ENCODE measurements around the gene FBXL16. TPM values are rescaled to one million over a fixed set of nuclear protein-coding genes. Genes with fewer than 3 reads are reported as not detected.
A peak's percentile ranks its signal among the peaks of the same experiment; 100 is the strongest.

The FBXL16 gene
- polyA plus RNA-seq, 6 donors from 2014 or later, result 0.23 to 7.9 (median 0.56) TPM; not detected in 1

- H3K27me3 Mint-ChIP-seq, result no peaks in the 10 kb centered on the region
- no peaks in the 10 kb centered on the region for H3K9me3 Mint-ChIP-seq
- H3K4me3 Mint-ChIP-seq, result peak overlapping the region in 4 of 8 donors; percentile 5 to 73 (median 42)
- no peak for DNase-seq
- H3K36me3 Mint-ChIP-seq, result no peaks in the 10 kb centered on the region
- H3K4me1 Mint-ChIP-seq, result peaks cover 0 to 9% (median 0%) of the 10 kb centered on the region in 3 donors
- ATAC-seq (ENCODE audit: low read depth in 2 of 2), result no peak
- H3K27ac Mint-ChIP-seq, result no peak overlapping the region
Measured at GRCh38 chr16:651844-652243, 53.8 kb downstream of the FBXL16 start.

- Mint-ChIP-seq H3K4me3 (peak overlapping the region; percentile 60 to 86 (median 75)), H3K9me3 (no peaks in the 10 kb centered on the region), H3K36me3 (no peaks in the 10 kb centered on the region), H3K4me1 (peaks cover 0 to 12% (median 2%) of the 10 kb centered on the region in 3 donors), H3K27ac (peak overlapping the region in 2 of 6 donors; percentile 76 to 81), H3K27me3 (no peaks in the 10 kb centered on the region)
- ATAC-seq (ENCODE audit: low read depth in 2 of 2) (no peak), DNase-seq (no peak)
Measured at GRCh38 chr16:649631-650030, 56.0 kb downstream of the FBXL16 start.

- no peaks in the 10 kb centered on the region for H3K36me3 Mint-ChIP-seq
- H3K4me1 Mint-ChIP-seq, result peaks cover 0 to 14% (median 8%) of the 10 kb centered on the region in 3 donors
- no peaks in the 10 kb centered on the region for H3K27me3 Mint-ChIP-seq
- peak within 1 kb of the TSS; percentile 49 to 95 (median 84) for H3K27ac Mint-ChIP-seq
- peak; percentile 97 to 99 for ATAC-seq (ENCODE audit: low read depth in 2 of 2)
- no peaks in the 10 kb centered on the region for H3K9me3 Mint-ChIP-seq
- peak within 1 kb of the TSS; percentile 76 to 91 (median 84) for H3K4me3 Mint-ChIP-seq
- peak; percentile 92 for DNase-seq
Measured at GRCh38 chr16:648781-649589, 56.6 kb downstream of the FBXL16 start, which contains the start of gene WDR90. Gene WDR90 (plus strand): TSS chr16:649365. CDS start chr16:649417, 52 bp downstream.

GRCh38 chr16:648071-648780 is 57.4 kb downstream of the FBXL16 start:
- Mint-ChIP-seq H3K27ac (peak overlapping the region; percentile 44 to 95 (median 82)), H3K4me3 (peak overlapping the region; percentile 76 to 91 (median 84)), H3K27me3 (no peaks in the 10 kb centered on the region), H3K4me1 (peaks cover 0 to 18% (median 13%) of the 10 kb centered on the region in 3 donors), H3K36me3 (no peaks in the 10 kb centered on the region), H3K9me3 (no peaks in the 10 kb centered on the region)
- DNase-seq, result no peak
- peak; percentile 6 to 13 for ATAC-seq (ENCODE audit: low read depth in 2 of 2)

GRCh38 chr16:647173-647902 is 58.3 kb downstream of the FBXL16 start:
- Mint-ChIP-seq H3K27ac (peak overlapping the region in 2 of 6 donors; percentile 36 to 86), H3K36me3 (no peaks in the 10 kb centered on the region), H3K4me3 (peak overlapping the region in 4 of 8 donors; percentile 23 to 91 (median 50)), H3K9me3 (no peaks in the 10 kb centered on the region), H3K4me1 (peaks cover 0 to 21% (median 13%) of the 10 kb centered on the region in 3 donors), H3K27me3 (no peaks in the 10 kb centered on the region)
- no peak for DNase-seq
- no peak for ATAC-seq (ENCODE audit: low read depth in 2 of 2)

GRCh38 chr16:646679-647172 is 58.9 kb downstream of the FBXL16 start:
- peak overlapping the region in 1 of 6 donors; percentile 53 for H3K27ac Mint-ChIP-seq
- no peak for DNase-seq
- peak overlapping the region in 4 of 8 donors; percentile 21 to 56 (median 33) for H3K4me3 Mint-ChIP-seq
- ATAC-seq (ENCODE audit: low read depth in 2 of 2), result no peak
- H3K27me3 Mint-ChIP-seq, result no peaks in the 10 kb centered on the region
- H3K9me3 Mint-ChIP-seq, result no peaks in the 10 kb centered on the region
- H3K36me3 Mint-ChIP-seq, result no peaks in the 10 kb centered on the region
- H3K4me1 Mint-ChIP-seq, result peaks cover 0 to 21% (median 13%) of the 10 kb centered on the region in 3 donors

- Mint-ChIP-seq H3K27ac (no peak overlapping the region), H3K4me3 (peak overlapping the region in 1 of 8 donors; percentile 43), H3K36me3 (no peaks in the 10 kb centered on the region), H3K27me3 (no peaks in the 10 kb centered on the region), H3K9me3 (no peaks in the 10 kb centered on the region), H3K4me1 (peaks cover 0 to 21% (median 13%) of the 10 kb centered on the region in 3 donors)
- DNase-seq (no peak), ATAC-seq (ENCODE audit: low read depth in 2 of 2) (no peak)
Measured at GRCh38 chr16:645852-646678, 59.5 kb downstream of the FBXL16 start.

GRCh38 chr16:644556-644955 is 61.0 kb downstream of the FBXL16 start:
- H3K36me3 Mint-ChIP-seq, result no peaks in the 10 kb centered on the region
- H3K27me3 Mint-ChIP-seq, result no peaks in the 10 kb centered on the region
- peak overlapping the region in 1 of 6 donors; percentile 65 for H3K27ac Mint-ChIP-seq
- peaks cover 6 to 28% (median 13%) of the 10 kb centered on the region in 3 donors for H3K4me1 Mint-ChIP-seq
- no peak for ATAC-seq (ENCODE audit: low read depth in 2 of 2)
- DNase-seq, result no peak
- H3K9me3 Mint-ChIP-seq, result no peaks in the 10 kb centered on the region
- peak overlapping the region in 5 of 8 donors; percentile 38 to 86 (median 71) for H3K4me3 Mint-ChIP-seq

- ATAC-seq (ENCODE audit: low read depth in 2 of 2), result no peak
- no peak for DNase-seq
- no peaks in the 10 kb centered on the region for H3K9me3 Mint-ChIP-seq
- peaks cover 13 to 29% (median 19%) of the 10 kb centered on the region in 3 donors for H3K4me1 Mint-ChIP-seq
- H3K4me3 Mint-ChIP-seq, result peak overlapping the region; percentile 63 to 85 (median 75)
- no peaks in the 10 kb centered on the region for H3K36me3 Mint-ChIP-seq
- H3K27ac Mint-ChIP-seq, result no peak overlapping the region
- no peaks in the 10 kb centered on the region for H3K27me3 Mint-ChIP-seq
Measured at GRCh38 chr16:643050-643368, 62.6 kb downstream of the FBXL16 start.

Other genes starting within 250 kb of the FBXL16 start
- 10 to 100 TPM in 1 of 6 donors, 1 to 10 TPM in 5; 4.3 to 11.0 (median 5.0) TPM for gene CAPN15, start 178.1 kb downstream of the FBXL16 start, polyA plus RNA-seq (ENCODE audit: low read depth in 6 of 6)
- gene PRR35, start 145.4 kb downstream of the FBXL16 start, polyA plus RNA-seq (ENCODE audit: low read depth in 6 of 6), result not detected
- gene NHLRC4, start 138.8 kb downstream of the FBXL16 start, polyA plus RNA-seq (ENCODE audit: low read depth in 6 of 6), result 1 to 10 TPM in 4 of 6 donors, under 1 TPM in 2; 0.90 to 3.4 (median 1.9) TPM
- gene PIGQ, start 135.8 kb downstream of the FBXL16 start, polyA plus RNA-seq (ENCODE audit: low read depth in 6 of 6), result 10 to 100 TPM in 5 of 6 donors, 1 to 10 TPM in 1; 4.5 to 22.2 (median 12.7) TPM
- gene RAB40C, start 115.7 kb downstream of the FBXL16 start, polyA plus RNA-seq (ENCODE audit: low read depth in 6 of 6), result 10 to 100 TPM in 2 of 6 donors, 1 to 10 TPM in 4; 6.8 to 14.5 (median 9.4) TPM
- gene WFIKKN1, start 74.8 kb downstream of the FBXL16 start, polyA plus RNA-seq (ENCODE audit: low read depth in 6 of 6), result not detected
- 10 to 100 TPM; 66.3 to 87.6 (median 84.9) TPM for gene METTL26, start 69.5 kb downstream of the FBXL16 start, polyA plus RNA-seq (ENCODE audit: low read depth in 6 of 6)
- 10 to 100 TPM; 20.8 to 46.6 (median 22.7) TPM for gene MCRIP2, start 64.0 kb downstream of the FBXL16 start, polyA plus RNA-seq (ENCODE audit: low read depth in 6 of 6)
- gene WDR90, start 56.4 kb downstream of the FBXL16 start, polyA plus RNA-seq (ENCODE audit: low read depth in 6 of 6), result 1 to 10 TPM in 2 of 6 donors, under 1 TPM in 3, not detected in 1; 0.75 to 2.3 (median 0.90) TPM
- 10 to 100 TPM; 22.1 to 49.1 (median 35.0) TPM for gene RHOT2, start 37.7 kb downstream of the FBXL16 start, polyA plus RNA-seq (ENCODE audit: low read depth in 6 of 6)
- not detected for gene RHBDL1, start 30.1 kb downstream of the FBXL16 start, polyA plus RNA-seq (ENCODE audit: low read depth in 6 of 6)
- gene STUB1, start 25.4 kb downstream of the FBXL16 start, polyA plus RNA-seq (ENCODE audit: low read depth in 6 of 6), result 100 to 1,000 TPM; 121 to 180 (median 128) TPM
- 10 to 100 TPM; 38.1 to 62.6 (median 40.0) TPM for gene JMJD8, start 21.5 kb downstream of the FBXL16 start, polyA plus RNA-seq (ENCODE audit: low read depth in 6 of 6)
- gene WDR24, start 15.4 kb downstream of the FBXL16 start, polyA plus RNA-seq (ENCODE audit: low read depth in 6 of 6), result 10 to 100 TPM in 4 of 6 donors, 1 to 10 TPM in 2; 4.6 to 16.2 (median 11.4) TPM
- 10 to 100 TPM in 1 of 6 donors, 1 to 10 TPM in 4, not detected in 1; 4.0 to 10.2 (median 6.2) TPM for gene METRN, start 9.3 kb upstream of the FBXL16 start, polyA plus RNA-seq (ENCODE audit: low read depth in 6 of 6)
- 10 to 100 TPM; 21.5 to 62.0 (median 38.0) TPM for gene ANTKMT, start 15.3 kb upstream of the FBXL16 start, polyA plus RNA-seq (ENCODE audit: low read depth in 6 of 6)
- gene CCDC78, start 20.6 kb upstream of the FBXL16 start, polyA plus RNA-seq (ENCODE audit: low read depth in 6 of 6), result under 1 TPM in 2 of 6 donors, not detected in 4; 0.41 to 0.95 TPM
- gene HAGHL, start 21.3 kb upstream of the FBXL16 start, polyA plus RNA-seq (ENCODE audit: low read depth in 6 of 6), result 1 to 10 TPM; 1.5 to 8.5 (median 2.9) TPM
- 10 to 100 TPM; 14.1 to 29.6 (median 20.5) TPM for gene CIAO3, start 35.2 kb upstream of the FBXL16 start, polyA plus RNA-seq (ENCODE audit: low read depth in 6 of 6)
- gene MSLN, start 54.9 kb upstream of the FBXL16 start, polyA plus RNA-seq (ENCODE audit: low read depth in 6 of 6), result not detected
- gene RPUSD1, start 82.6 kb upstream of the FBXL16 start, polyA plus RNA-seq (ENCODE audit: low read depth in 6 of 6), result 10 to 100 TPM; 24.5 to 43.9 (median 33.7) TPM
- 1 to 10 TPM; 3.4 to 8.4 (median 4.6) TPM for gene CHTF18, start 82.8 kb upstream of the FBXL16 start, polyA plus RNA-seq (ENCODE audit: low read depth in 6 of 6)
- gene GNG13, start 94.9 kb upstream of the FBXL16 start, polyA plus RNA-seq (ENCODE audit: low read depth in 6 of 6), result not detected

All from naive B cell (primary cell).